MV-4-11 (cell line): ENCODE data around the gene RBP4.
A peak's percentile ranks its signal among the peaks of the same experiment; 100 is the strongest.

Experiments
- DNase-seq: peaks from one replicate; lab custom pipeline; 2025; lab: John Stamatoyannopoulos, UW

The RBP4 gene

GRCh38 chr10:93595378-93596161 lies 5.5 kb downstream of the RBP4 start:
- DNase-seq: no peak

DNA sequence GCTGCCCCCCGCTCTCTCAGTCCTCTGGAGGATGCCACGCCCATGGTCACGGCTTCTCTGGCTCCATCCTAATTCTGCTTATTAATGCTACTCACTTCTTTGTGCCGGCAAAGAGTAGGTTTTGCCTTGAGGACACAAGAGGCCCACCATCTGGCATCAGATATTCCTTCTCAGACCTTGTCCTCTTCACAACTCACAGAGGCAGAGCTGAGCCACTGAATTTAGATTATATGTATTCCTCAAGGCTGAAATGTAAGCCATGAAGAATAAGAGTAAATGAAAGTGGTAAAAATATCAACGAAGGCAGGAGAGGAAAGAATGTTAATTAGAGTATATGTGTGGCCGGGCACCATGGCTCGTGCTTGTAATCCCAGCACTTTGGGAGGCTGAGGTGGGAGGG lies 6.5 kb downstream of the RBP4 start:
- no peak for DNase-seq

GRCh38 chr10:93593749-93594148 lies 7.3 kb downstream of the RBP4 start:
- no peak for DNase-seq

GRCh38 chr10:93593254-93593653 lies 7.8 kb downstream of the RBP4 start:
- no peak for DNase-seq

GRCh38 chr10:93591065-93591808 lies 9.8 kb downstream of the RBP4 start:
- peak; percentile 10 for DNase-seq

DNA sequence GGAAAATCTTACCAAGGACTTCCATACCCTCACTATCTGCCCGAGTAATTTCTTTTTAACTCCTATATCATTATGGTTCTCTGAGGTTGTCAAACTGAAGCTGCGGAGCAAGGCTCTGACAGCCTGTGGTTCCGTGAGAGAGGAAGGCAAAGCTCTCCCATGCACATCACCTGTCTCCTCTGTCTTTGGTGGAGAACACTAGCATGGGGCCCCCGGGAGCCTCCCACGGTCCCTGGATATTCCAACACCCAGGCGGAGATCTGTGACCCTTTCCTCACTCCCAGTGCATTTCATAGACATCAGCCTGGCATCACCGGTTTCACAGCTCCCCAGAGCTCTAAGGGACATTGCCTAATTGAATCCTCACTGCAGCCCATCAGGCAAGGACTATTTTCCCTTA lies 10.4 kb downstream of the RBP4 start:
- no peak for DNase-seq

DNA sequence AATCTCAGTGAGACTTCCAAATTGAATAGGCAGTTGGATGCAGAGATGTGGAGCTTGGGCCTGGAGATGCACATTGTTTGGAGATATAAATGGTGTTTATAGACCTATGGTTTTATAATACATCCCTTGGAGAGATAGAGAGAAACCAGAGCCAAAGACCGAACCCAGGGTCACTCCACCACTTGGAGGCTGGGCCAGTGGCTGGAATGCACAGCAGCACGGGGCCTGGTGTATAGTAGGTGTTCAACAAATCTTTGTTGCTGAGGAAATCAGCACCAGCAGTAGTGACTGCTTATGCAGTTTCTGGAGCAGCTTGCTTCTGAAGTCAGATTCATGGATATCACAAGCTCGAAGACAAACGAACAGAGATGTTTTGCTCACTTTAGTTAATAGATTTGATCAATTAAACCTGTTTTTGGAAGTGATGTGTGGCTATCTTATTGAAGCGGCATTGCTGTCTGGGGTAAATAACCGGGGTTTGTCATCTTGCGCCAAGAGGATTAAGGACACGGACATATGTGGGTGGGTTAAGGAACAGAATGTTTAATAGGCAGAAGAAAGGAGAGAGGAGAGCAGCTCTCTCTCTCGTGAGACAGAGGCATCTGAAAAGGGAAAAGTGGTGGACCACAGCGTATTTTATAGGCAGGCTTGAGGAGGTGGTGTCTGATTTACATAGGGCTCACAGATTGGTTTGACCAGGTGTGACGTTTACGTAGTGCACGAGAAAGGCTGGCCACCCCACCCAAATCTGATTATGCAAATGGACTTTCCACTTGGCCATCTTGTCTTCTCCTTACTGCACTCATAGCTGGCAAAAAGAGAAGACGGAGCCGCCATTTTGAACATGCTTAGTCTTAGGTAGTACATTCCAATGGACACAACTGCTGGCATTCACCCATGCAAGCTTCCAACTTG lies 11.1 kb downstream of the RBP4 start:
- DNase-seq: no peak

- no peak for DNase-seq
Observed at GRCh38 chr10:93584445-93584844, 16.6 kb downstream of the RBP4 start.

DNA sequence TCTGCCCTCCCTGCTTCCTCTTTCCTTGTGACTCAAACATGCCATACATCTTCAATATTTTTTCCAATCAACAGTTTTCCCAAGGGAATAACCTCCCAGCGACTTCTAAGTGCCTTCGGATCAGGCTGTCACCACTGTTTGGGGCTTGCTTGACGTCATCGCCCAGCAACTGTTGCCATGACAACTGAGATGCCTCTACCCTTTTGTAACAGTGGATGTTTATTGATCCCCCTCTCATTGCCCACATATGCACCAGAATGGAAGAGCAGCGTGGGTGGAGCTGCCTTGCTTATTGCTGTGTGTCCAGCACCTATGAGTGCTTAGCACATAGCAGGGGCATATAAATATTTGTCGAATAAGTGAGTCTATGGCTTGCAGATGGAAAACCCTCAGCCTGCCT lies 20.2 kb downstream of the RBP4 start:
- DNase-seq: no peak

DNA sequence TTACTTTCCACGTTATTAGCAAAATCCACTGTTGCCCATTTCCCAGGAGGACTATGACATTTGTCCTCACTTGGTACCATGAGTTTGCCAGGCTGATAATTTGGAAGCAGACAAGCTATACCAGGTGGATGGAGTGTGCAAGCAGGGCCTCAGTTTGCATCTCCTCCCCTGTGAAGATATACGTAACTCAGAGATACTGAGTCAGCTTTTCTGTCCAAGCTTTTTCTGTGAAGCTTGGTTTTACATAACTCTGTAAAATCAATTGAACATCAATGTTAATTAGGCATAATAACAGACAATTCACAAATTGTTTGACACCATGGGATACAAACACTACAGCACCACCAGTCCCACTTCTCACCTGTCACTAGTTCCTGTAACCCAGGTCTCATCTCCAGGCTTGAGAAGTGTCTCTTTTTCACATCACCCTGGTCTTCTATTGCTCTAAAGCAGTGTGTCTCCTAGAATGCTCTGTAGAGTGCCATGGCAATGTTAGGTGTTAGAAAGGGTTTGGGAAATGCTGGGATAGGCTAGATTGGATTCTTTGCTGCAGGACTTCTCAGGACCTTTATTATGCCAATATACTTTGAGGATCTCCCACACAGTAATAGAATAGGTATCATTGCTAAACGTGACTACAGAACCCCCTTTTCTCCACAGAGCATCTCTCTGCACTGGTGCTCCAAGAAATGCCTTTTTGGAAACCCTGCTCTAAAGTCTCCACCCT lies 20.9 kb downstream of the RBP4 start:
- DNase-seq: no peak

DNA sequence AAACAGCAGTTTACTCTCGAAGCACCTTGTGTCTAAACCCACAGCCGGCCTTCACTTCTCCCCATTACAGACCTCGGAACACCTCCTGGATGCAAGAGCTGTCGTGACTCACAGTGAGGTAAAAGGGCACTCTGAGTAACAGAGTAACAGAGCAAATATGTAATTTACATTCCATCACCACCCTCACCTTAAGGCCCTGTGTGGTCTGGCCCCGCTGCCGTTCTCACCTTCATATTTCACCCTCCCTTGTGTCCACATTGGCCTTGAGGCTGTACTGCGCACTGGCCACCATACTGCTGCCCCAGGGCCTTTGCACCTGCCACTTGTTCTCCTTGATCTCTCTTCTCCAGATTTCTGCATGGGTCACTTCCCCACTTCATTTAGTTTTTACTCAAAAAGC lies 21.9 kb downstream of the RBP4 start:
- DNase-seq: no peak

DNA sequence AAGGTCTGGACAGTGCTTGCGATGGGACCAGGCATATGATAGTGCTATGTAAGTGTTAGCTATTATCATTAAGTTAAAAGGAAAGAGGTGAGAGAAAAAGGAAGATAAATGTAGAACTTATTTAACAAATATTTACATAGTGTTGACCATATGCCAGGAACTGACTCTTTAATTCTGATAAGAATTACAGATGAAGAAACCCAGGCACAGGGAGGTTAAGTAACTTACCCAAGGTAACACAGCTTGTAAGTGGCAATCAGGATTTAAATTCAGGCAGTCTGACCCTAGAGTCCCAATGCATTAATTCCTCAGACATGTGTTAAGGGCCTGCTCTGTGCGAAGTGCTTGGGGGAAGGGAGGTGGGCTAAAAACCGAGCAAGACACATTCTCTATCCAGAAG lies 23.5 kb downstream of the RBP4 start:
- DNase-seq: no peak

DNA sequence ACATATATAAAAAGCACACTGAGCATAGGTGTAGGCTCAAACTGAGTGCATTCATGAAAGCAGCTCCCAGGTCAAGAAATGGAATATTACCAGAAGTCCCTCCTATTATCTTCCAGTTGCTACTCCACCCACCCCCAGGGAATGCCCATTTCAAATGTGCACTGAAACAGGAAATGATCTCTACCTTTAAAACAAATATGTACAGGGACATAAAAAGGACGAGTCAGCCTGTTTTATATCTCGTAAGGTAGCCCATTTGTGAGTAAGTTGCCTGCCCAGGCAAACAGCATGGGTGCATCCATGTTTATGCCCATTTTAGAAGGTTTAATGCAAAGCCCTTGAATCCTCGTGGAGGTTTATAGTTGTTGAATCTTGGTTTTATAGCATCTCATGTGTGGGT lies 24.1 kb downstream of the RBP4 start:
- no peak for DNase-seq

DNA sequence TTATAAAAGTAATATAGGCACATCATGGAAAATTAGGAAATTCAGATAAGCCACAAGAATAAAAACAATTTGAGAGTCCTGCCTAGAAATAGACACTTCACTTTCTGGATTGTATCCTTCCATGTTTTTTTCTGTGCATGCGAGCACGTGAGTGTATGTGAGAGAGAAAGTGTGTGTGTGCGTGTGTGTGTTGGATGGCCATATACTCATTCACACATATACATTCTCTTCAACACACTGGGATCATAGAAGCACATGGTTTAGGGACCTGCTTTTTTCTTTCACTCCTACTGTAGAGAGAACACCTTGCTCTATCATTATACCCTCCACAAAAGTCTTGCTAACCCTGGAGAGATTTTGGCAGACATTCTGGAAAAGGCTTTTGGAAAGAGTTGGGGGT lies 27.1 kb downstream of the RBP4 start:
- DNase-seq: no peak

- DNase-seq: peak; percentile 91
Observed at GRCh38 chr10:93573051-93573909, 27.8 kb downstream of the RBP4 start.

DNA sequence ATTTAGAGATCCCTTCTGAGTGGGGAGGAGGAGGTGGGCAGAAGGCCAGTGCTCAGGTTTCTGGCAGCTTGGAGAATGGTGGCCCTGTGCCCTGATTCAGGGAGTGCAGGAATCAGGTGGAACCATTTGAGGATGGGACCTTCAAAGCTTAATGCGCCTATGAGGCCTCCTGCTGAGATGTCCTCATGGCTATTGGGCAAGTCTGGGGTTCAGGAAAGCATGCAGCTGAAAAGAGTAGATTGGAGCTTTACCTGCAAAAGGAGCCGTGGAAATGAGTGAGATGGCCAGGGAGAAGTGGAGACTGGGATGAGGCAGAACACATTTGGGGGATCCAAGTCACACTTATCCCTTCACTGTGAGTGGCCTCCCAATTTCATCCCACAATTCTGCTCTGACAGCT lies 28.4 kb downstream of the RBP4 start:
- DNase-seq: no peak

- DNase-seq: no peak
Observed at GRCh38 chr10:93570383-93570782, 30.7 kb downstream of the RBP4 start.

GRCh38 chr10:93568105-93568390 lies 33.0 kb downstream of the RBP4 start:
- no peak for DNase-seq

GRCh38 chr10:93567277-93568104 lies 33.5 kb downstream of the RBP4 start:
- DNase-seq: no peak
